NB4 (cell line): ENCODE results near the gene CPA3.

Source experiments
- POLR2A ChIP-seq: IDR thresholded peaks from 2 replicates; pipeline ENCODE4 v1.6.1; 2011; ENCODE audit warnings: mild to moderate bottlenecking; ENCODE audit not compliant: insufficient read length; ENCODE audit errors: extremely low read depth
- TF ChIP-seq, protein P1 (sequence below): IDR thresholded peaks from one replicate; pipeline ENCODE4 v1.5.1; 2012; ENCODE audit warnings: low read depth, low read length

DNA sequence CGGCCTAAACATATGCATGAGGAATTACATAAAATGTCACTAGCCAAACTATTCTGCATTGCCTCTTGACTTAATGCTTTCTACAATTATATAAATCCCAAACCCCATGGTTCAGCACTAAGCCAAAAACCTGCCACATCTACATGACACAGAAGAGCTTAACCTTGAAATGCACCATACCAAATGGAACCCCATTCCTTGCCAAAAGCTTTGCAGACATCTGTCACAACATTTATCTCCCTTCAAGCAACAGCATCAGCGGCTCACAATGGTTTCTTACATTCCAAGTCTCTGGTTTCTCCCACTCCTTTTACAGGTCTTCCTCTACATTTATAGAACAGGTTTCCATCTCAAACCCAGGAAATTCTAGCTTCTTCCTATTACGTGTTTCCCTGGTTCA is 67.9 kb downstream of the CPA3 start:
- TF ChIP-seq, protein P1, sequence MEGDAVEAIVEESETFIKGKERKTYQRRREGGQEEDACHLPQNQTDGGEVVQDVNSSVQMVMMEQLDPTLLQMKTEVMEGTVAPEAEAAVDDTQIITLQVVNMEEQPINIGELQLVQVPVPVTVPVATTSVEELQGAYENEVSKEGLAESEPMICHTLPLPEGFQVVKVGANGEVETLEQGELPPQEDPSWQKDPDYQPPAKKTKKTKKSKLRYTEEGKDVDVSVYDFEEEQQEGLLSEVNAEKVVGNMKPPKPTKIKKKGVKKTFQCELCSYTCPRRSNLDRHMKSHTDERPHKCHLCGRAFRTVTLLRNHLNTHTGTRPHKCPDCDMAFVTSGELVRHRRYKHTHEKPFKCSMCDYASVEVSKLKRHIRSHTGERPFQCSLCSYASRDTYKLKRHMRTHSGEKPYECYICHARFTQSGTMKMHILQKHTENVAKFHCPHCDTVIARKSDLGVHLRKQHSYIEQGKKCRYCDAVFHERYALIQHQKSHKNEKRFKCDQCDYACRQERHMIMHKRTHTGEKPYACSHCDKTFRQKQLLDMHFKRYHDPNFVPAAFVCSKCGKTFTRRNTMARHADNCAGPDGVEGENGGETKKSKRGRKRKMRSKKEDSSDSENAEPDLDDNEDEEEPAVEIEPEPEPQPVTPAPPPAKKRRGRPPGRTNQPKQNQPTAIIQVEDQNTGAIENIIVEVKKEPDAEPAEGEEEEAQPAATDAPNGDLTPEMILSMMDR, result no peak
- TF ChIP-seq POLR2A, result no peak
